ENCODE data around the gene PCDH9.

Gene PCDH9

DNA sequence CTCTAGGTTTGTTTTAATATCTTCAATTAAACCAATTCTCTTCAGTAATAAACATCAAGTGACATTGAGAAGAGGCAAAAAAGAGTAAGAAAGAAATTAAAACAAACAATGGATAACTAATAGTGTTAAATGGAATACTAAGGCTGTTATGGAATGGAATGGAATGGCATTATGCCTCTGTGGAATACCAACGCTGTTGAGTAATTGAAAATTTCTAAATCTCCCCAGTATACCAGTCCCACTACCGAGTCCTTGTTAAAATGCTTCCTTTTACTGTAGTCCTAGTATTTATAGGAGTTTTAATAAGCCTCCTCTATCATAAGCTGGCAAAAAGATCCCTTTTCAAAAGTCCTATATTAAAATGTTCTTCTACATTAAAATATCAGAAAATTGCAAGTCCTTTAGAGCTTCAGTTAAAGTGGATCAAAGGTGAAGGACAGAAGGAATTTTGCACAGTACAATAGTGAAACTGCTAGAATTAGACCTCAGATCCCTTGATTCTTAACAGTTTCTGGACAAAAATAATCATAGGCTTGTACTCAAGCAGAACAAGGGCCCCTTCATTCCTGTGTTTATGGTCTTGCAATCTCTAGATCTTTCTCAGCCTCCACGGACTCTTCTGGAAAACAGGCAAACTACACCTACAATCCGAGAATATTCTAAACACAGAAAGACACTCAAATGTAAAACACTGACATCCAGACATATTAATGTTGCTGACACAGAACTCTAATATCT lies 128.2 kb downstream of the PCDH9 start:
- Histone ChIP-seq H3K27me3 (ENCODE audit: insufficient read depth, poor library complexity, severe bottlenecking) (no peaks in the 10 kb centered on the region), H3K4me3 (replicated peaks; ENCODE audit: insufficient read depth, low read length) (no peak overlapping the region), H3K27ac (replicated peaks) (no peak overlapping the region)
- TF ChIP-seq GABPA (IDR thresholded peaks at IDR 0.05; ENCODE audit: low read depth) (no peak), POLR2AphosphoS5 (IDR thresholded peaks at IDR 0.05; ENCODE audit: low read depth) (no peak), SPI1 (IDR thresholded peaks at IDR 0.05; ENCODE audit: borderline replicate concordance, low read depth) (no peak)
- TF ChIP-seq, protein P1, sequence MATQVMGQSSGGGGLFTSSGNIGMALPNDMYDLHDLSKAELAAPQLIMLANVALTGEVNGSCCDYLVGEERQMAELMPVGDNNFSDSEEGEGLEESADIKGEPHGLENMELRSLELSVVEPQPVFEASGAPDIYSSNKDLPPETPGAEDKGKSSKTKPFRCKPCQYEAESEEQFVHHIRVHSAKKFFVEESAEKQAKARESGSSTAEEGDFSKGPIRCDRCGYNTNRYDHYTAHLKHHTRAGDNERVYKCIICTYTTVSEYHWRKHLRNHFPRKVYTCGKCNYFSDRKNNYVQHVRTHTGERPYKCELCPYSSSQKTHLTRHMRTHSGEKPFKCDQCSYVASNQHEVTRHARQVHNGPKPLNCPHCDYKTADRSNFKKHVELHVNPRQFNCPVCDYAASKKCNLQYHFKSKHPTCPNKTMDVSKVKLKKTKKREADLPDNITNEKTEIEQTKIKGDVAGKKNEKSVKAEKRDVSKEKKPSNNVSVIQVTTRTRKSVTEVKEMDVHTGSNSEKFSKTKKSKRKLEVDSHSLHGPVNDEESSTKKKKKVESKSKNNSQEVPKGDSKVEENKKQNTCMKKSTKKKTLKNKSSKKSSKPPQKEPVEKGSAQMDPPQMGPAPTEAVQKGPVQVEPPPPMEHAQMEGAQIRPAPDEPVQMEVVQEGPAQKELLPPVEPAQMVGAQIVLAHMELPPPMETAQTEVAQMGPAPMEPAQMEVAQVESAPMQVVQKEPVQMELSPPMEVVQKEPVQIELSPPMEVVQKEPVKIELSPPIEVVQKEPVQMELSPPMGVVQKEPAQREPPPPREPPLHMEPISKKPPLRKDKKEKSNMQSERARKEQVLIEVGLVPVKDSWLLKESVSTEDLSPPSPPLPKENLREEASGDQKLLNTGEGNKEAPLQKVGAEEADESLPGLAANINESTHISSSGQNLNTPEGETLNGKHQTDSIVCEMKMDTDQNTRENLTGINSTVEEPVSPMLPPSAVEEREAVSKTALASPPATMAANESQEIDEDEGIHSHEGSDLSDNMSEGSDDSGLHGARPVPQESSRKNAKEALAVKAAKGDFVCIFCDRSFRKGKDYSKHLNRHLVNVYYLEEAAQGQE (IDR thresholded peaks at IDR 0.05; ENCODE audit: insufficient replicate concordance, low read depth) = no peak
- TF ChIP-seq, protein P2, sequence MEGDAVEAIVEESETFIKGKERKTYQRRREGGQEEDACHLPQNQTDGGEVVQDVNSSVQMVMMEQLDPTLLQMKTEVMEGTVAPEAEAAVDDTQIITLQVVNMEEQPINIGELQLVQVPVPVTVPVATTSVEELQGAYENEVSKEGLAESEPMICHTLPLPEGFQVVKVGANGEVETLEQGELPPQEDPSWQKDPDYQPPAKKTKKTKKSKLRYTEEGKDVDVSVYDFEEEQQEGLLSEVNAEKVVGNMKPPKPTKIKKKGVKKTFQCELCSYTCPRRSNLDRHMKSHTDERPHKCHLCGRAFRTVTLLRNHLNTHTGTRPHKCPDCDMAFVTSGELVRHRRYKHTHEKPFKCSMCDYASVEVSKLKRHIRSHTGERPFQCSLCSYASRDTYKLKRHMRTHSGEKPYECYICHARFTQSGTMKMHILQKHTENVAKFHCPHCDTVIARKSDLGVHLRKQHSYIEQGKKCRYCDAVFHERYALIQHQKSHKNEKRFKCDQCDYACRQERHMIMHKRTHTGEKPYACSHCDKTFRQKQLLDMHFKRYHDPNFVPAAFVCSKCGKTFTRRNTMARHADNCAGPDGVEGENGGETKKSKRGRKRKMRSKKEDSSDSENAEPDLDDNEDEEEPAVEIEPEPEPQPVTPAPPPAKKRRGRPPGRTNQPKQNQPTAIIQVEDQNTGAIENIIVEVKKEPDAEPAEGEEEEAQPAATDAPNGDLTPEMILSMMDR (IDR thresholded peaks at IDR 0.05; ENCODE audit: insufficient read depth, low read length) = no peak
- no peak for DNase-seq (ENCODE audit: low read depth in 1 of 2, low spot score in 1 of 2)

DNA sequence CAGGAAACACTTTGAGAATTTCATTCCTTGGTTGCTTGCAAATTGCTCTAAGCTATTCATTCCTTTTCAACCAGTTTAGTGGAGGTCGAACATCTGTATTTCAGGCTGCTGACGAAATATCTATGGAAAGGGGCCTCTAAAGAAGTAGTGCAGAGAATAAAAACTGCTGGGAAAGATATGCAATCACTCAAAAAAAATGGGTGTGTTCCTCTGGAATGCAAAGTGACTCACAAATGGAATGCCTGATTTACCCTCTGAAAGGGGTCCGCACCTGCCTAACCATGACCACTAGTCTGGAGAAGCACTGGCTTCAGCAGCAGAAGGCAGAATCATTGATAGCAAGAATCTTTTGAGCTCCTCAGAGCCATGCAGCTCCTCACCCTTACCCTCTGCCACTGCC lies 129.4 kb downstream of the PCDH9 start:
- DNase-seq (ENCODE audit: low read depth in 1 of 2, low spot score in 1 of 2) = no peak
- Histone ChIP-seq H3K4me3 (replicated peaks; ENCODE audit: insufficient read depth, low read length) (no peak overlapping the region), H3K27ac (replicated peaks) (no peak overlapping the region), H3K27me3 (ENCODE audit: insufficient read depth, poor library complexity, severe bottlenecking) (no peaks in the 10 kb centered on the region)
- TF ChIP-seq POLR2AphosphoS5 (IDR thresholded peaks at IDR 0.05; ENCODE audit: low read depth) (no peak), GABPA (IDR thresholded peaks at IDR 0.05; ENCODE audit: low read depth) (no peak), SPI1 (IDR thresholded peaks at IDR 0.05; ENCODE audit: borderline replicate concordance, low read depth) (no peak)
- TF ChIP-seq, protein P1 (IDR thresholded peaks at IDR 0.05; ENCODE audit: insufficient replicate concordance, low read depth) = no peak
- TF ChIP-seq, protein P2 (IDR thresholded peaks at IDR 0.05; ENCODE audit: insufficient read depth, low read length) = no peak

DNA sequence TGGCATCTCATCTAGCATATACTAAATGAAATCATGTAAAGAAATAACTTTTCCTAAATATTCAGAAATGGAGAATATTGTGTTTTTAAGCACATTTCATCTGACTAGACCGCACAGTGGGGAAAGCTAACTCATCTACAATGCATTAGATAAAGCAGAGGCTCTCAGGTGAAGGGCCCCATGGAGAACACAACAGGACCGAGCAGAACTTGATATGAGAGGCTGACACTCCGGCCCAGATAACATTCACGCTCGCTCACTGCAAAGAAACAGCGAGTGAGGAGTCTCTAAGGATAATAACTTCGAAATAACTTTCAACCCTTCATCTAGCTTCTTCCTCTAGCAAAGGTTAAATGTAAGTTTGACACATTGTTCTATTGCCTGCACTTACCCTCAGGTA lies 130.6 kb downstream of the PCDH9 start:
- no peak for DNase-seq (ENCODE audit: low read depth in 1 of 2, low spot score in 1 of 2)
- H3K27ac ChIP-seq (replicated peaks) = no peak overlapping the region
- no peak overlapping the region for H3K4me3 ChIP-seq (replicated peaks; ENCODE audit: insufficient read depth, low read length)
- TF ChIP-seq, protein P1 (IDR thresholded peaks at IDR 0.05; ENCODE audit: insufficient replicate concordance, low read depth) = no peak
- TF ChIP-seq GABPA (IDR thresholded peaks at IDR 0.05; ENCODE audit: low read depth) (no peak), SPI1 (IDR thresholded peaks at IDR 0.05; ENCODE audit: borderline replicate concordance, low read depth) (no peak), POLR2AphosphoS5 (IDR thresholded peaks at IDR 0.05; ENCODE audit: low read depth) (no peak)
- TF ChIP-seq, protein P2 (IDR thresholded peaks at IDR 0.05; ENCODE audit: insufficient read depth, low read length) = no peak
- H3K27me3 ChIP-seq (ENCODE audit: insufficient read depth, poor library complexity, severe bottlenecking) = no peaks in the 10 kb centered on the region
